ENCODE data around the gene THNSL1. TPM values are rescaled to one million over a fixed set of nuclear protein-coding genes. Genes with fewer than 3 reads are reported as not detected.

THNSL1 gene
- total and polyA plus RNA-seq, 9 of the 15 experiments (the other 6 are each of a cell fraction or from before 2014, with no cell fraction given), result 4.5 to 8.6 (median 6.3) TPM

DNA sequence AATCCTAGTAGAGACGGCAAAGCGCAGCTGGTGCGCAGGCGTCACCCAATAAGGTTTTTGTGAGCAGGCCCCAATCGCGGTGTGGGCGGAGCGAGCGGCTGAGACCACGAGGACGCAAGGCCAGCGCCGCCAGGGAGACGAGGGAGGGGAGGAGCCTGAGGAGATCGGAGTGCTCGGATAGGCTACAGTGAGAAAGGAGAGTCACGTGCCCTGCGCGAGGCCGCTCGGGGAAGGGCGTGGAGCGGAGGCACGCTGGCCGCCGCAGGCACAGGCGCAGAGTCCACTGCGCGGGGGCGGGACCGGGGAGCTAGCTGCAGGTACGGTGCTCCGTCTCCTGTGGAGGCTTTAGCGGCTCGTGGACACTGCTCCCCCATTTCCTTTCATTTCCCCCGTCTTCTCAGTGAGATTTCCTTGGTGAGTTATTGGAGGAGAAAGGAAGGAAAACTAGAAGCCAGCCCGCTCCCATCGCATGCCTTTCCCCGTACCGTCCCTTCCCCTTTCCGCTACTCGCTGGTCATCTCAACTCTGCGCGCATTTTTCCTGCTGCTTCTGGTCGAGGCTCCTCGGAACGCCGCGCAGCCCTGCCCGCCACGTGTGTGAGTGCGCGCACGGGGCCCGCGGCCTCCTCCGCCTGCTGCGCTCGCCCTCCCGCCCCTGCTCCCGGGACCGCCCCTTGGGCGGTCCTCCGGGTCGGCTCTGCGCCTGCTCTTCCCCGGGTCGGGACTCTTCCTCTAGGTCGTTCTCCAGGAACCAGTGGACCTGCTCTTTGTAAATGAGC, at the start of gene THNSL1 (continued):
- no peak for TF ChIP-seq ARID2 (IDR thresholded peaks at IDR 0.05)
- peak; percentile 18; the same call in 1 of the 2 replicates for TF ChIP-seq NFIC (IDR thresholded peaks at IDR 0.05)
- TF ChIP-seq NFYB (IDR thresholded peaks at IDR 0.05; ENCODE audit: extremely low read depth, insufficient read length), result peak; percentile 27
- TF ChIP-seq RBM34 (IDR thresholded peaks at IDR 0.05; ENCODE audit: borderline replicate concordance, insufficient read depth, low read length), result no peak
- TF ChIP-seq THAP7 (CRISPR knock-in tag; IDR thresholded peaks at IDR 0.05), result no peak
- no peak for TF ChIP-seq ZNF589 (CRISPR knock-in tag; IDR thresholded peaks at IDR 0.05; ENCODE audit: low read depth)
- TF ChIP-seq, protein P1, sequence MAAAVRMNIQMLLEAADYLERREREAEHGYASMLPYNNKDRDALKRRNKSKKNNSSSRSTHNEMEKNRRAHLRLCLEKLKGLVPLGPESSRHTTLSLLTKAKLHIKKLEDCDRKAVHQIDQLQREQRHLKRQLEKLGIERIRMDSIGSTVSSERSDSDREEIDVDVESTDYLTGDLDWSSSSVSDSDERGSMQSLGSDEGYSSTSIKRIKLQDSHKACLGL (CRISPR knock-in tag; IDR thresholded peaks at IDR 0.05; ENCODE audit: borderline replicate concordance, poor library complexity, severe bottlenecking), result peak; percentile 81
- TF ChIP-seq HNRNPUL1 (IDR thresholded peaks at IDR 0.05; ENCODE audit: low read length), result no peak
- no peak for TF ChIP-seq KLF6 (CRISPR knock-in tag; IDR thresholded peaks at IDR 0.05; ENCODE audit: borderline replicate concordance)
- peak; percentile 91 for TF ChIP-seq E2F3 (CRISPR knock-in tag; IDR thresholded peaks at IDR 0.05)
- no peak for TF ChIP-seq DEAF1 (CRISPR knock-in tag; IDR thresholded peaks at IDR 0.05)
- peak; percentile 79 for TF ChIP-seq HMGN3 (IDR thresholded peaks at IDR 0.05; ENCODE audit: borderline replicate concordance, extremely low read depth, insufficient read length, low read depth, low read length)
- no peak for TF ChIP-seq ZNF3 (CRISPR knock-in tag; IDR thresholded peaks at IDR 0.05)
- TF ChIP-seq PHB (CRISPR knock-in tag; IDR thresholded peaks at IDR 0.05), result peak; percentile 60; the same call in 1 of the 2 replicates
- TF ChIP-seq ZNF347 (CRISPR knock-in tag; IDR thresholded peaks at IDR 0.05; ENCODE audit: low read depth), result no peak
- peak; percentile 57; the same call in 1 of the 2 replicates for TF ChIP-seq CEBPG (CRISPR knock-in tag; IDR thresholded peaks at IDR 0.05)
- no peak for TF ChIP-seq CEBPG (tag; conservative IDR thresholded peaks at IDR 0.05 in 1 of 2, IDR thresholded peaks at IDR 0.05 in 1 of 2)
- TF ChIP-seq BCL6 (CRISPR knock-in tag; IDR thresholded peaks at IDR 0.05), result no peak
- TF ChIP-seq CHD1 (IDR thresholded peaks at IDR 0.05; ENCODE audit: low read length), result peak; percentile 80
- no peak for TF ChIP-seq NUFIP1 (IDR thresholded peaks at IDR 0.05; ENCODE audit: partially characterized antibody)
- no peak; the same call in 1 of the 2 replicates for TF ChIP-seq ZNF274 (IDR thresholded peaks at IDR 0.05; ENCODE audit: borderline replicate concordance, low read depth, low read length)
- TF ChIP-seq ARID1B (IDR thresholded peaks at IDR 0.05), result peak; percentile 11; the same call in 1 of the 2 replicates
- TF ChIP-seq ZNF785 (CRISPR knock-in tag; IDR thresholded peaks at IDR 0.05), result no peak
- 0 out of 2 replicates have a peak, but pooled peaks have one; percentile 33 for TF ChIP-seq SOX6 (IDR thresholded peaks at IDR 0.05)
- no peak for TF ChIP-seq RHOXF2B (CRISPR knock-in tag; conservative IDR thresholded peaks at IDR 0.05)
- no peak; the same call in 1 of the 2 replicates for TF ChIP-seq STAT5A (IDR thresholded peaks at IDR 0.05; ENCODE audit: borderline replicate concordance, low read length)
- TF ChIP-seq POLR2A (conservative IDR thresholded peaks at IDR 0.05), result peak; percentile 94
- no peak for TF ChIP-seq CHCHD3 (CRISPR knock-in tag; IDR thresholded peaks at IDR 0.05)
- no peak for TF ChIP-seq BRF1 (IDR thresholded peaks at IDR 0.05; ENCODE audit: borderline replicate concordance, extremely low read depth, insufficient read length)
